Adrenal gland (tissue), 5 donors: ENCODE results near the gene VRK3.
A peak's percentile ranks its signal among the peaks of the same experiment; 100 is the strongest.

Experiments
- CTCF ChIP-seq, 6 experiments: fragments of 450-650 bp in 4 of 6; fragments of 200-600 bp in 2 of 6; sonication (generic) in 1 of 6; IDR thresholded peaks; 1 replicate in 5 of 6; 2 replicates in 1 of 6; pipeline versions ENCODE4 v1.5.1 to v1.8.0; 2016 to 2021; ENCODE audit warnings: antibody characterized with exemption in 6 of 6, mild to moderate bottlenecking in 2 of 6, moderate library complexity in 1 of 6
- POLR2A ChIP-seq, 2 donors: fragments of 450-650 bp; IDR thresholded peaks; one replicate each; pipeline ENCODE4 v1.6.1; 2017; ENCODE audit warnings: antibody characterized with exemption in 2 of 2, mild to moderate bottlenecking in 2 of 2, moderate library complexity in 1 of 2
- donor health status: DM: no; HTN: no; CAD: no.

GRCh38 chr19:49952479-49952836 is 72.7 kb downstream of the VRK3 start:
- TF ChIP-seq CTCF (IDR thresholded peaks at IDR 0.05) = no peak
- TF ChIP-seq POLR2A (IDR thresholded peaks at IDR 0.05) = peak in 1 of 2 donors; percentile 24
